GM23338 (cell line): ENCODE measurements around the gene PREP.

Experiments used
- CTCF ChIP-seq, 2 experiments: fragments of 200-600 bp in 1 of 2; sonication (generic) in 1 of 2; conservative IDR thresholded peaks; 2 replicates each; pipeline versions ENCODE4 v1.5.1 to v1.6.1; 2016 to 2017; ENCODE audit warnings: antibody characterized with exemption in 2 of 2, low read depth in 2 of 2, mild to moderate bottlenecking in 2 of 2, moderate library complexity in 1 of 2
- EZH2 ChIP-seq: fragments of 200-600 bp; sonication (generic); IDR thresholded peaks from one replicate; pipeline ENCODE4 v1.8.0; 2017; ENCODE audit warnings: antibody characterized with exemption, mild to moderate bottlenecking, low read depth; ENCODE audit not compliant: unreplicated experiment
- EZH2phosphoT487 ChIP-seq: fragments of 200-600 bp; sonication (generic); IDR thresholded peaks from one replicate; pipeline ENCODE4 v1.8.1; 2018; ENCODE audit warnings: antibody characterized with exemption; ENCODE audit not compliant: unreplicated experiment
- REST ChIP-seq: IDR thresholded peaks from one replicate; pipeline ENCODE4 v1.6.1; 2018; ENCODE audit warnings: antibody characterized with exemption; ENCODE audit not compliant: unreplicated experiment

GRCh38 chr6:105429676-105430075 is 26.8 kb upstream of the PREP start:
- no peak for TF ChIP-seq REST
- no peak for TF ChIP-seq EZH2phosphoT487
- TF ChIP-seq CTCF (conservative IDR thresholded peaks at IDR 0.05; ENCODE audit: low read depth in 2 of 2): no peak
- no peak for TF ChIP-seq EZH2
